M059J (cell line): Measurements from ENCODE around the gene RAF1. TPM values are rescaled to one million over a fixed set of nuclear protein-coding genes. Genes with fewer than 3 reads are reported as not detected.
A peak's percentile ranks its signal among the peaks of the same experiment; 100 is the strongest.
"Not testable (repeated sequence)": the region's sequence is repeated elsewhere in the genome, so short reads cannot be mapped to it uniquely, and the experiment has no call there.

Experiments
- DNase-seq: peaks from one replicate; pipeline ENCODE4 v3.0.0-alpha.2; 2012; ENCODE audit warnings: low read depth
- total RNA-seq: library from RNA; depleted of rRNA; stranded (reverse); fragments of >200 nt; shearing (Covaris generic); gene quantifications from 2 replicates; pipeline ENCODE4 v1.2.3, GENCODE V29; 2014

Gene RAF1
- total RNA-seq, 1 experiment from 2014 or later = 106 TPM

GRCh38 chr3:12640853-12641252 is 23.1 kb downstream of the RAF1 start:
- DNase-seq = not testable (repeated sequence)

GRCh38 chr3:12638105-12638504 is 25.8 kb downstream of the RAF1 start:
- no peak for DNase-seq

- no peak for DNase-seq
Measured at GRCh38 chr3:12633108-12633507, 30.8 kb downstream of the RAF1 start.

DNA sequence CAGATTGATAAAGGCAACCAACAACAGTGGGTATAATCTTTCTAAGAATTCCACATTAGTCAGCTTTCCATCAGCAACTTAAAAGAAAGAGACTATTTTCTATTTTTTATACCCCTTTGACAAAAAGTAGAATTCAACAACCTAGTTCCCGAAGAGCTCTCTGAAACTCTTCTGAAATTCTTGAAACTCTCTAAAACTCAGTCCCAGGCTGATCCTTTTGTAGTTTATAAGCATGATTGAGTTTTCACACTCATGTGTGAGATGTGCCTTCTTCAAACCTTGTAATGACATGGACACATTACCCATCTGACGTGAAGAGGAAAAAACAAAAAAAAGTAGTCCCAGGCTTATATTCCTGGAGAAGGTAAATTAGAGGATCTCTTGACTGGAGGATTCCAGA is 31.4 kb downstream of the RAF1 start:
- DNase-seq = no peak

DNA sequence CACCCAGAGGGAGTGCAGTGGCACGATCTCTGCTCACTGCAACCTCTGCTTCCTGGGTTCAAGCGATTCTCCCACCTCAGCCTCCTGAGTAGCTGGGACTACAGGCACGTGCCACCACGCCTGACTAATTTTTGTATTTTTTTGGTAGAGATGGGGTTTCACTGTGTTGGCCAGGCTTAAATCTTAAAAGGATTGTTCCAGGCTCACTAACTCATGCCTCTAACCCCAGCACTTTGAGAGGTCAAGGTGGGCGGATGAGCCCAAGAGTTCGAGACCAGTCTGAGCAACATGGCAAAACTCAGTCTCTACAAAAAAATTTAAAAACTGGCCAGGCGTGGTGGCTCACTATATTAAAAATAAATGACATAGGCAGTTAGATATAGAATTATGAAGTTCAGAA is 33.1 kb downstream of the RAF1 start:
- not testable (repeated sequence) for DNase-seq

- DNase-seq = no peak
Measured at GRCh38 chr3:12630292-12630691, 33.6 kb downstream of the RAF1 start.

DNA sequence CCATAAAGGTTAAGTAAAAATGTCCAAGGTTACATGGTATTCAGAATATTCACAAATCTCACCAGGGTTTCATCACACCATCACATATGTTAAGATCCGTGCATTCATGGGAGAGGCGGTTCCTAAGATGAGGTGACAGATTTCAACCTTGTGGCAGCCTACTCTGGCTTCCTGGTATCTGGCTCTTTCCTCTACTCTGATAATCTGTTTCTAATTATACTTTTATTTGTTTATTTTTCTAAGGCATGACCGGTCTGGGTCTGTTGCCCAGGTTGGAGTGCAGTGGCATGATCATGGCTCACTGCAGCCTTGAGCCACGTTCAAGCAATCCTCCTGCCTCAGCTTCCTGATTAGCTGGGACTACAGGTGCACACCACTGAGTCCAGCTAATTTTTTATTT is 34.4 kb downstream of the RAF1 start:
- peak; percentile 72 for DNase-seq

- no peak for DNase-seq
Measured at GRCh38 chr3:12628813-12629212, 35.1 kb downstream of the RAF1 start.

GRCh38 chr3:12627370-12627769 is 36.5 kb downstream of the RAF1 start:
- no peak for DNase-seq

GRCh38 chr3:12624964-12625363 is 39.0 kb downstream of the RAF1 start:
- not testable (repeated sequence) for DNase-seq

GRCh38 chr3:12624056-12624455 is 39.9 kb downstream of the RAF1 start:
- DNase-seq = no peak

- DNase-seq = no peak
Measured at GRCh38 chr3:12622335-12622734, 41.6 kb downstream of the RAF1 start.

- no peak for DNase-seq
Measured at GRCh38 chr3:12620729-12621128, 43.2 kb downstream of the RAF1 start.

DNA sequence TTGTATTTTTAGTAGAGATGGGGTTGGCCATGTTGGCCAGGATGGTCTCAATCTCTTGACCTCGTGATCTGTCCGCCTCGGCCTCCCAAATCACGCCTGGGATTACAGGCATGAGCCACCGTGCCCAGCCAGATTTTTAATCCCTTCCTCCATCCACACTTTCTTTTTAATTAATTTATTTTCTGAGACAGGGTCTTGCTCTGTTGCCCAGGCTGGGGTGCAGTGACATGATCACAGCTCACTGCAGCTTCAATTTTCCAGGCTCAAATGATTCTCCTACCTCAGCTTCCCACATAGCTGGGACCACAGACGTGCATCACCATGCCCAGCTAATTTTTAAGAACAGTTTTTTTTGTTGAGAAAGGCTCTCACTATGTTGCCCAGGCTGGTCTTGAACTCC is 43.6 kb downstream of the RAF1 start:
- DNase-seq = no peak

DNA sequence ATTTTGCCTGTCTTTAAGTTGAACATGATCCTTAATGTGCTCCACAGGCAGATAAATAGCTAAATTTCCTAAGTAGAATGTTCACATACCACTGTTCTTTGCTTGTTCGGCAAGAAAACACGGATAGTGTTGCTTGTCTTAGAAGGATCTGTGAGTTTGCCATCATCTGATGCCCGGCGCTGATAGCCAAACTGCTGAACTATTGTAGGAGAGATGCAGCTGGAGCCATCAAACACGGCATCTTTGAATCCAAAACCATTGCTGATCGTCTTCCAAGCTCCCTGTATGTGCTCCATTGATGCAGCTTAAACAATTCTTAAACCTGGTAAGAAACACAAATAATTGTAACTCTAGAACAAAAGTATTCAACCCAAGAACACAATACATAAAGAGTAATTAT is 45.5 kb downstream of the RAF1 start:
- no peak for DNase-seq

DNA sequence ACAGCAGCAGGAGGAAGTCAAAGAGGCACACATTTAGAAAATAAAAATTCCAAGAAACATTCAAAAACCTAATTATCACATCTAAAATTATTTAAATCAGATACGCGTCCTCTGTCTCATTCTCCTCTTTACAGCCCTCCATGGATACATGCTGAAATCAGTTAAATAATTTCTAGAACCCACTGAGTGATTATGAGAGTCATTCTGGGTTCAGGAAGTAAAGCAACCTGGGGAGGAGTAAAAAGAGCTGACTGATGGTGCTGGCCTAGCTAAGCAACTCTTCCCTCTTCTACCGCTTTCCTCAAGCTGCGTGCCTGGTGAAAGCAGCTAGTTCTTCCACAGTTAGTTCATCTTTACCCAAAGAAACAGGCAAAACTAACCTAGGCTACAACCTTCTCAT is 48.7 kb downstream of the RAF1 start:
- no peak for DNase-seq

- DNase-seq = no peak
Measured at GRCh38 chr3:12613250-12613649, 50.7 kb downstream of the RAF1 start.

- no peak for DNase-seq
Measured at GRCh38 chr3:12612514-12613226, 51.2 kb downstream of the RAF1 start.

GRCh38 chr3:12611117-12611516 is 52.8 kb downstream of the RAF1 start:
- no peak for DNase-seq

- no peak for DNase-seq
Measured at GRCh38 chr3:12608376-12608775, 55.5 kb downstream of the RAF1 start.

DNA sequence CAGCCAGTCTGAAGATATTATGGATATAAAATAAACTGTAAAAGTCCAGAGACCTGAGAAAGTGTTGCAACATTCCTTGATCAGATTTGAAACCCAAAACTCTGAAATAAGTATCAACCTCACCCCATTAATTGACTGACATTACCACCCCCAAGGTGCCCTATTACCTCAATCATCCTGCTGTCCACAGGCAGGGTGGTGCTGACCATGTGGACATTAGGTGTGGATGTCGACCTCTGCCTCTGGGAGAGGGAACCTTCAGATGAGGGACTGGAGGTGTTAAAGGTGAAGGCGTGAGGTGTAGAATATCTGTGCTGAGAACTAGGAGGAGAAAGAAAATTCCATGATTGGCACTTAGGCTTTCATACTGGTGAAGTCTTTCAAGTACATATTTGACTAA is 59.9 kb downstream of the RAF1 start:
- no peak for DNase-seq

DNA sequence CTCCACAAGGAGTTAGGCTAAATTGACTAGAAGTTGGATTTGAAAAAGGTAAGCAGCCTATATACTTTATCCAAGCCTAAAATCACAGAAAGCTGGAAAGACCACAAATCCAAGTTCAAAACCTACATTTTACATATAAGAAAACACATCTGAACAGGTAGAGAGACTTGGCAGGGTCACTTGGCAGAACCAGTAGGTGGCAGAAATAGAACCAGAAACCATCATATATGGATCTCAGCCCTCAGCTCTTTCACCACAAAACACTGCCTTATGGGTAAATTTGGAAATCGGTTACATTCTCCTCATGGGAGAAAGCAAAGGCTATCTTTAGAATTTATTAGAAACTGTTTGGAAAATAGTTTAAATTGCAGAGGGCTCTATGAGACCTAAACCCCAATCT is 62.8 kb downstream of the RAF1 start:
- no peak for DNase-seq

- no peak for DNase-seq
Measured at GRCh38 chr3:12598890-12599289, 65.0 kb downstream of the RAF1 start.

DNA sequence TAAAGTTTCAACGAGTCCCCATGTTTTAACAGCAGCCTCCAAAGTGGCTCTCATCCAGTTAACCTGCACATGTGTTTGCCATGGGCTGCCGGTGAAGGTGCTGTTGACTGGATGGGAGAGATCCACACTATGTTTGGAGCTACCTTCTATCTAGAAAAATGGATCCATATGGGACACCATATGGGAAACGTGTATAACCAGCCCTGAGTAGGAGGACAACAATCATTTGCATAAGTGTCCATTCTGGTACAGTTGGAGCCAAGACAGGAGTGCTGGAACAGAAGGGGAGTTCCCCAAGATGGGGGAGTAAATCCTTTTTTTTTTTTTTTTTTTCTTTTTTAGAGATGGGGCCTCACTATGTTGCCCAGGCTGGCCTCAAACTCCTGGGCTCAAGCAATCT is 70.4 kb downstream of the RAF1 start:
- DNase-seq = no peak
